ENCODE results near the gene SLC6A17.

SLC6A17 gene

GRCh38 chr1:110150330-110151174, at the start of gene SLC6A17:
TSS of gene SLC6A17 (plus strand) at chr1:110150494. CDS start at chr1:110166930, 16,436 bp downstream.
- DNase-seq (ENCODE audit: low read depth, low spot score): no peak

GRCh38 chr1:110102081-110102480, 48.2 kb upstream of the SLC6A17 start:
- DNase-seq (ENCODE audit: low read depth, low spot score): no peak

GRCh38 chr1:110106013-110106941, 44.0 kb upstream of the SLC6A17 start:
- no peak for DNase-seq (ENCODE audit: low read depth, low spot score)

- no peak for DNase-seq (ENCODE audit: low read depth, low spot score)
Measured at GRCh38 chr1:110107867-110108469, 42.3 kb upstream of the SLC6A17 start.

- DNase-seq (ENCODE audit: low read depth, low spot score): no peak
Measured at GRCh38 chr1:110111081-110111480, 39.2 kb upstream of the SLC6A17 start.

- no peak for DNase-seq (ENCODE audit: low read depth, low spot score)
Measured at GRCh38 chr1:110112143-110112542, 38.2 kb upstream of the SLC6A17 start, which contains the start of gene UBL4B. TSS of gene UBL4B (plus strand) at chr1:110112443. CDS start at chr1:110112535, 92 bp downstream.

GRCh38 chr1:110112656-110113055, 37.6 kb upstream of the SLC6A17 start:
- no peak for DNase-seq (ENCODE audit: low read depth, low spot score)

- DNase-seq (ENCODE audit: low read depth, low spot score): no peak
Measured at GRCh38 chr1:110113551-110113950, 36.7 kb upstream of the SLC6A17 start.

- no peak for DNase-seq (ENCODE audit: low read depth, low spot score)
Measured at GRCh38 chr1:110114173-110114572, 36.1 kb upstream of the SLC6A17 start.

GRCh38 chr1:110114784-110115183, 35.5 kb upstream of the SLC6A17 start:
- no peak for DNase-seq (ENCODE audit: low read depth, low spot score)

GRCh38 chr1:110118636-110119396, 31.5 kb upstream of the SLC6A17 start:
- no peak for DNase-seq (ENCODE audit: low read depth, low spot score)

- no peak for DNase-seq (ENCODE audit: low read depth, low spot score)
Measured at GRCh38 chr1:110119843-110120242, 30.5 kb upstream of the SLC6A17 start.

- no peak for DNase-seq (ENCODE audit: low read depth, low spot score)
Measured at GRCh38 chr1:110120960-110121561, 29.2 kb upstream of the SLC6A17 start.

- DNase-seq (ENCODE audit: low read depth, low spot score): no peak
Measured at GRCh38 chr1:110123224-110123623, 27.1 kb upstream of the SLC6A17 start.

GRCh38 chr1:110125810-110126209, 24.5 kb upstream of the SLC6A17 start:
- DNase-seq (ENCODE audit: low read depth, low spot score): no peak

- DNase-seq (ENCODE audit: low read depth, low spot score): no peak
Measured at GRCh38 chr1:110130113-110130591, 20.1 kb upstream of the SLC6A17 start.

GRCh38 chr1:110130989-110131388, 19.3 kb upstream of the SLC6A17 start:
- no peak for DNase-seq (ENCODE audit: low read depth, low spot score)

GRCh38 chr1:110132682-110133081, 17.6 kb upstream of the SLC6A17 start:
- no peak for DNase-seq (ENCODE audit: low read depth, low spot score)

GRCh38 chr1:110133436-110133835, 16.9 kb upstream of the SLC6A17 start:
- no peak for DNase-seq (ENCODE audit: low read depth, low spot score)

GRCh38 chr1:110134050-110134595, 16.2 kb upstream of the SLC6A17 start:
- DNase-seq (ENCODE audit: low read depth, low spot score): no peak
